Ramos (cell line): Measurements from ENCODE around the gene SCGB1A1.

Experiments used
- in situ Hi-C: fragments of 300-500 bp; cut with MboI; formaldehyde crosslinking; loops from one replicate; pipeline ENCODE4 v1.14.3; 2022; ENCODE audit warnings: low sequenced_read_pairs; ENCODE audit not compliant: unreplicated experiment

The SCGB1A1 gene

DNA sequence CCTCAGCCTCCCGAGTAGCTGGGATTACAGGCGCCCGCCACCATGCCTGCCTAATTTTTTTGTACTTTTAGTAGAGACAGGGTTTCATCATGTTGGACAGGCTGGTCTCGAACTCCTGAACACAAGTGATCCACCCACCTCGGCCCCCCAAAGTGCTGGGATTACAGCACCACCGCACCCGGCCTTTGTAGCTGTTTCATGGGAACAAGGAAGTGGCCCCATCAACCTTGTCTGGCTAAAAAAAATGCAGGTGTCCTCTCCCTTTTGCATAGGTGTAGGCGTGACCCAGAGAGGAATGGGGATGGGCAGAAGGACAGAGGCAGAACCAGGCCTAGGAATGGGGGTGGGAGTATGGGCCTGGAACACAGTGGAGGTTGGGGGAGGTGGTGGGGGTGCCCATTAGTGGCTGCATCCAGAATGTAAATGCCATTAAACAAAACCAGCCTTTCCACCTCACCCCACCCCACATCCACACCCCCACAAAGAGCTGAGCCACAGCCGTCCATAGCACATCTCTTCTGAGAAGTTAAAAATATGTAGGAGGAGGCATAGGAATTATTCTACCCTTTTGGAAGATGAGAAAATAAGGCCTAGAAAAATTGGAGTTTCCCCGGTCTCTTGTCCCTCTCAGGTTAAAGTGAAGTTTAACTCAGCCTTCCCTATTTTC, 22.8 kb upstream of the SCGB1A1 start:
- in situ Hi-C loops = loop anchor here (10.0 kb wide), 1 partner anchor 299 kb away; no protein-coding TSS in a partner anchor

DNA sequence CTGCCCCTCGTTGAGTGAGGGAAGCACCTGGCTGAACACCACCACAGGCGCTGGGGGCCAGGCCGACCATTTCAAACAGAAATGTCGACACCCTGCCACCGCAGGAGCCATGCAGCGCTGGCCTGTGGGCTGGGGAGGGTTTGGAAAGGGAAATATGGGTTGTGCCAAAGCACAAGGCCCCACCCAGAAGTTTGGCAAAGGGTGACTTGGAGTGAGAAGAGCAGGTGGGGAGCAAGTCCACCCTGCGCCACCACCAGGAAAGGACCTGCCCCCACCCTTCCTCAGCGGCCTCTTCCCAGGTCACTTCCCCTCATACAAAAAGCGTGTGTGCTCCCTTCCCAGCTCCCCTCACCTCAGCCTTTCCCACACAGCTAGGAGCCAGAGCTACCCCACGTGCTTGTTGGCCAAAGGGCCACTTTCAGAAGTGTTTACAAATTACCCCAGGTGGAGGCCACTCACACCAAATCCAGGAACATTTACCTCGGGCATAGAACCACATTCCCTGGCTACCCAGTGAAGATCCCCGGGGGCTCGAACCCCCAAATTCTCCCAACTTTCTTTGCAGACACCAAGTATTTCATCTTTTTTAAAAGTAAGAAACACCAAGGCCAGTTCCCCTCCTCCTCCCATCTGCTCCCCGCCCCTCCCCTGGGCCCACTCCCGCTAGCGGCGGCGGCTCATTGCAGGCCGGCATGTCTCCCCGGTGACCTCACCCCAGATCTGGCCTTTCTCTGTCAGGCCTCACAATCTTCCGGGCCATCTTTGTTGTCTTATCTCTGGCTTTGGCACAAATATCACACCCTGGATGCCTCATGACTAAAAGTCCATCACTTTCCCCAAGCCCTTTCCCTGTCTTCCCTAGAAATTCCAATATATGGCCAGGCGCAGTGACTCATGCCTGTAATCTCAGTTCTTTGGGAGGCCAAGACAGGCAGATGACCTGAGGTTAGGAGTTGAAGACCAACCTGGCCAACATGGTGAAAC, 20.5 kb upstream of the SCGB1A1 start:
- in situ Hi-C loops = loop anchor here (10.0 kb wide), 1 partner anchor 296 kb away; no protein-coding TSS in a partner anchor

DNA sequence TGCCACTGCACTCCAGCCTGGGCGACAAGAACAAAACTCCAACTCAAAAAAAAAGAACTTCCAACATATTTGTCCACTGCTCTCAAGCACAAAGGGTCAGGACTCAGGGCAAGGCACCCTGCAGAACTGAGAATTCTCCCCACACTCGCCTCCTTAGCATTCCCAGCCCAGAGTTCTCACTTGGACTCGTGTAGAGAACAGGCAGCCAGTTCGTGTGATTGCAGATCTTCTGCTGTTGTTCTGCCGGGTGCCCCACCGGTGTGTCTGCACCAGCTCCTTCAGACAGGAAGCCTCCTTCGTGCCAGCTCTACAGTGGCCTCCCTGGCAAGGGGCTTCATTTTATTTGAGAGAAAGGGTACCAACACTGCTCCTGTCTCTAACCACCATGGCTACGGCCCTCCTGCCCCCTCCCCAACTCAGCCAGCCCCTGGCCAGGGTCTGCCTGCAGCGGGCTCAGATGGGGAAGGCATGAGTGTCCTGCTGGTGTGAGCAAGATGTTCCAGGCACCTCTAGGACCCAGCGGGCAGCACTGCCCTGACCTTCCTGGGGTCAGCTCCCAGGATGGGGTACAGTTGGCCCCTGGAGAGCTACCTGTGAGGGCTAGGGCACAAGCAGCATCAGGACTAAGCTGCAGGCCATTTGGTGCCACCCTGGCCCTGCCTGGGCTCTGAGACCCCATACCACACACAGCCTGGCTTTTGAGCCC, 19.5 kb upstream of the SCGB1A1 start:
- in situ Hi-C loops = loop anchor here (10.0 kb wide), 1 partner anchor 295 kb away; no protein-coding TSS in a partner anchor

DNA sequence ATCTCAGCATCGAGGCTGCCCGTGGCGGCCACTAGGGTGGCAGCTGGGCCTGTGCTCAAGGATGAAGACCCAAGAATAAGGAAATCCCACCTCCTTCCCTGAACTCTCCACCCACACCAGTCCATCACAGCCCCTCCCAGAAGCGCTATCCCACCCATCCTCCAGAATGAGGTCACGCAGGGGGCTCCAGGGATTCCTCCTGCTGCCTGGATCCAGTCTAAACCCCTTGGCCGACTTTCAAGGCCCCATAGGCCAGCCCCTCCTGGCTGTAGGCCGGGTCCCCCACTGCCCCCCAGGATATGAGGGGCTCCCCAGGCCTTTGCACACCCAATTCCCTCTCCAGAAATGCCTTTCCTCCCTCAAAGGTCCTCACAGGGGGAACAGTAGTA, 19.0 kb upstream of the SCGB1A1 start:
- in situ Hi-C loops = loop anchor here (10.0 to 25.0 kb wide), 2 partner anchors 295 to 487 kb away; partner anchors contain the start of gene SLC3A2

DNA sequence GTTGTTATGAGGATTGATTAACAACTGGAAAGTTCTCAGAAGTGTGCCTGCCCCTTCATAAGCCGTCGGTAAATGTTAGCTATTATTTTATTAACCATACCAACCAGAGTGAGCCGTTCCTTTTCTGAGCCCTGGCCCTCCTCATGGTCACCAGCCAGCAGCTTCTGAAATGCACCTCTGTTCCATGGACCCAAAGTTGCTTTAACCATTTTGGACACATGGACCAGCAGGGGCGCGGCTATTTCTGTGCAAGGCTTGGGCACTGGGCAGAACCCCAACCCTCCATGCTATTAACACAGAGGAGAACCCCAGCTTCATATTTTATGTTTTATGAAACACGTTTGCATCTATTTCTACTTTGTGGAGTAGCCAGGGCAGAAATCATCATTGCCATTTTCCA, 18.6 kb upstream of the SCGB1A1 start:
- in situ Hi-C loops = loop anchor here (25.0 kb wide), 1 partner anchor 487 kb away; the partner anchor contains the start of gene SLC3A2

DNA sequence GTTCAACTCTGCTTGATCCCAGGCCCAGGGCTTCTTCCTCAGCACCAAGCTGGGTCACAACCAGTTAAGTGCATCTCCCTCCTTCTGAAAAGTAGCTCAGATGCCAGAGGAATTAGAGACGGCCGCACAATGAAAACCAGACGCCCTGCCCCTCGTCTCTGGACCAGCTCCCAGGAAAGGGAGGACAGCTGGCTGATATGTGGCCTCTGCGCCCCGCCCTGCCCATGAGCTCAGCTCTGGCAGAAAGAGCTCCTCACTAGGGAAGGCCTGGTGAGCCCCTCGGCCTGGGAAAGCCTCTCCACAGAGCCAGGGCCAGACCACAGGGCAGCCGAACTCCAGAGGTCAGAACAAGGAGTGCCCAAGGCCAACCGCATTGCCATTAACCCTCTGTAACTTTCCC, 18.1 kb upstream of the SCGB1A1 start:
- in situ Hi-C loops = loop anchor here (25.0 kb wide), 1 partner anchor 487 kb away; the partner anchor contains the start of gene SLC3A2

DNA sequence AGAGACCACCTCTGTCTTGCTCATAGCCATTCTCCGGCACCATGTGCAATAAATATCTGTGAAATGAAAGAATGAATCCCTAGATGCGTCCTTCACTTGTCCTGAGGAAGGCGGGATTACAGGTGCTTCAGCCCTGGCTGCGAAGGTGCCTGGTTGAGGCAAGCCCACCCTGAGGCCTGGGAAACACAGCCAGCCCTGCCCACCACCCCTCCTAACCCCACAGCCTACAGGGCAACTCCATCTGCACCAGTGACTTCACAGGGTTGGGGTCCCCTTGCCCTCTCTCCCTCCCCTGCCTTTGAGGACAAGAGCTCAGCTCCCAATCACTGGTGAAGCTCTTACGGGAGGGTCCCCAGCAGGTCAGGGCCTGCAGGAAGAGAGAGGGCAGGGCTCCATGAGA, 17.5 kb upstream of the SCGB1A1 start:
- in situ Hi-C loops = loop anchor here (25.0 kb wide), 1 partner anchor 486 kb away; the partner anchor contains the start of gene SLC3A2

DNA sequence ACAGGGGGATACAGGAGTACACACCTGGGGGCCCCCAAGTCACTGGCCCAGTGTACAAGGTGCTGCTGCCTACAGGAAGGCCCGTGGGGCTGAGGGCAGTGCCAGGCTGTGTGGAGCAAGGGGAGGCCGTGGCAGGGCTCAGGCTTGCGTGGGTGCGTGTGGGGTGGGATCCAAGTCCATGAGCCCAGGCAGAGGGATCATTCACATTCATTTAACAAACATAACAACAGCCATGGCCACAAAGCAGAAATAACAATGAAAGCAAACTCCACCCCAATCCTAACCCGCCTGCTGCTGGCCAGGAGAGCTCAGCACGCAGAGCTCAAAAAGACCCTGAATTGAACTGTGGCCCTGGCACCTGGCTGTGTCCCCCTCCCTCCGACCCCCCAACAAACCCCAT, 17.0 kb upstream of the SCGB1A1 start:
- in situ Hi-C loops = loop anchor here (25.0 kb wide), 1 partner anchor 485 kb away; the partner anchor contains the start of gene SLC3A2

DNA sequence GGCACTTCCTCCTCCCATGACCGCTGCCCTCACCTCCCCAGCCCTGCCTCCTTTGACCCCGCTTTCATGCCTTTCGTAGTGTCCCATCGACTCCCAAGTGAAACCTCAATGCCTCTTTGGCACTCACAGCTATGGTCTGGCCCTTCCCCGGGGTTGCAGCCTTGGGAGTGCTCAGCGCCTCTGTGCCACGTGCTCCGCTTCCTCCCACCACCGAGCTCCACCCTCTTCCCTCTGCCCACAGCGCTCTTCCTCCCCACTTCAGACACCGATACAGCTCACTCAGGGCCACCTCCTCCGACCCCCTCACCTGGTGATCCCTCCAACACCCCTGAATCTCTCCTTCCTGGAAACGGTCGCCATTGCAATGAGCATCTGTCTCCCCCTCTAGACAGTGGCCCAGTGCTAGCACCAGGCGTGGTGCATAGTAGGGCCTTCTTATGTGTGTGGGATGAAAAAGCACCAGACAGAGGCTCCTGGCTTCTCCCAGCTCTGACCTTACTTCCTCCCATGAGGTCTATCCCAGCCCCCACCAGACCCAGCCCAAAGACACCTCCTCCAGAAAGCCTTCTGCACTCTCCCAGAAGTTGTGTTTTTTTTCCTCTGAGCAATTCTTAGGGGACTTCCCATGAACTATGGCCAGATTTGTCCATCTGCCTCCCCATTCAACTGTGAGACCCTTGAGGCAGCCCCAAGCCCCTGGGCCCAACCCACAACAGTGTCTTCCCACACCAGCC, 16.4 kb upstream of the SCGB1A1 start:
- in situ Hi-C loops = loop anchor here (25.0 kb wide), 1 partner anchor 485 kb away; the partner anchor contains the start of gene SLC3A2

DNA sequence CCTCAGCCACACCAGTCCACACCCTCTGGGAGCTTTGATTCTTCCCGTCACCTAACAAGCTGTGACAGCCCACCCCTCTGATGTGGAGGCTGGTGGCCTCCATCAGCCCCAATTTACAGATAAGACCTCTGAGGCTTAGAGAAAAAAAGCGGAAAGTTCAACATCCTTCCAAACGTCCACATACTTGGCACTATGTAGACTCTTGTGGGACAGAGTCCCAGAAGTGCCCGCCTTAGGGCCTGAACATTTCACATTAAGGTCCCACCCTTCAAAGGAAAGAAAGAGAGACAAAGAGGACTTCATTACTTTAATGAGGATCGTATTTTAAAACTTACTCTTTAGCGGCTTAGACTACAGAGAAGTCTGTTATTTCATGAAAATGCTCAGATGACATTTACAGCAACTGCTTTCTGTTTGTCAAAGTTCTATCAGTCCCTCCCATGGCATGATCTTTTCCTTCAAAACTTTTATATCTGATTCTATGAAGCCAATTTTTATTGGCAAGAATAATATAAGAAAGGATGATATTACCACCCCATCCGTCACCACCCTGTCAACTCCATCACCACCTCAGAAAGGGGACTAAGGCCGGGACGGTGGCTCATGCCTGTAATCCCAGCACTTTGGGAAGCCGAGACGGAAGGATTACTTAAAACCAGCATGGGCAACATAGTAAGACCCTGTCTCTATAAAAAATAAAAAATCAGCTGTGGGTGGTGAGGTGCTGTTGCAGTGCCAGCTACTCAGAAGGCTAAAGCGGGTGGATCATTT, 15.7 kb upstream of the SCGB1A1 start:
- in situ Hi-C loops = loop anchor here (25.0 kb wide), 1 partner anchor 484 kb away; the partner anchor contains the start of gene SLC3A2

DNA sequence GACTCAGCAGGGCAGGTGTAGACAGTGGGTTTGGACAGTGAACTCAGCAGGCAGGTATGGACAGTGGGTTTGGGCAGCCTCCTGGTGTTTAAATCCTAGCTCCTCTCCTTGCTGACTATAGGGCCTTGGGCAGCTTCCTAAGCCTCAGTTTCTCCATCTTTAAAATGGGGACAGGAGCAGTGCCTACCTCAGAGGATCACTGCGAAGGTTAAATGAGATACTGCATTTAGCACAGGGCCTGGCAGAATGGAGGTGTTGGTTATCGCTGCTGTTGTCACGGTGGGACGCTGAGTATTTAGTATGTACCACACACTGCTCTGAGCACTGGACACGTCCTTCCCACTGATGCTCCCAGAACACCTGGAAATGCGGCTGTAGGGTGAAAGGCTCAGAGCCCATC, 14.4 kb upstream of the SCGB1A1 start:
- in situ Hi-C loops = loop anchor here (25.0 kb wide), 1 partner anchor 483 kb away; the partner anchor contains the start of gene SLC3A2

DNA sequence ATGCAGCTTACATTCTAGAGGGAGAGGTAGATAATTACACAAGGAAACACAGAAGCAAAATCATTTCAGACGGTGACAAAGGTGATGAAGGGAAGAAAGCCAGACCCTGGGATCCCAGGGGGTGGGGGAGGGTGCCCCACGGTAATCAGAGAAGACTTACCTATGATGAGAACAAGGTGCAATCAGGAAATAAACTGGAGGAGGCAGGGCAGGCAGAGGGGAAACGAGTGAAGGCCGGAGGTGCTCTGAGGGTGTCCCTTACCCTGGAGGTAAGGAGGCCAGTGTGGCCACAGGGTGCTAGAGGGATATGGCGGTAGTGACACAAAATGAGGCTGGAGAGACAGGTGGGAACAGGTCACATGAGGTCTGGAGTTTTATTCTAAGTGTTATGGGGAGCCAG, 13.9 kb upstream of the SCGB1A1 start:
- in situ Hi-C loops = loop anchor here (25.0 kb wide), 1 partner anchor 482 kb away; the partner anchor contains the start of gene SLC3A2

DNA sequence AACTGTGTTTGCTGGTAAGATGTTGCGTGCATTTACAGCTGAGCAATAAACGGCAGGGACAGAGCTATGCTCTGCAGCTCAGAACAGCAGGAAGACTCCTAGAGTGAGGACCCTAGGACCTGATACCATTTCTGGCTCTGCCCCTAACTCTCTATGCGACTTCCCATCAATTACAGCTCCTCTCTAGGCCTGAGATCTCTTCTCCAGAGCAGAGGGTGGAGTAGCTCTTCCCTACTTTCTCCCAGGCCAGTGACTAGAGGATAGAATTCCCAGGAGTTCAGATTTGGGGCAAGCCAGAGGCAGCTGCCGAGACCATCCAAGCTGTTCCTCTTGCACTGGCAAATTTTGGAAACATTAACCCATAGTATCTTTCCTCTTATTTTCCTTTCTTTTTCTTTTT, 12.8 kb upstream of the SCGB1A1 start:
- in situ Hi-C loops = loop anchor here (25.0 kb wide), 1 partner anchor 481 kb away; the partner anchor contains the start of gene SLC3A2

DNA sequence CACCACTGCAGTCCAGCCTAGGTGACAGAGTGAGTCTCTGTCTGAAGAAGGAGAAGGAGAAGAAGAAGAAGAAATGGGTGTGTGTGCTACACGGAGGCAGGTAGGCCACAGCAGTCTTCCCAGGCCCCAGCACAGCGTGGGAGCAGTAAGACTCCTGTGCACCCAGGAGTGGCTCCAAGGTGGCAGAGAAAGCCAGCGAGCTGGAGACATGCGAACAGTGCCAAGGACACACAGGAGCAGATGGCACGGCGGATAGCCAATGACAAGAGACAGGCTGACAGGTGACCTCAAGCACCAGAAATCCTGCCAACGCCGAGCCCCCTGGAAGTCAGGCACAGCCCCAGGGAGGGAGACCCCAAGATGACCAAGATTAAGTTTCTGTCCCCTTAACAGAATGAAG, 9.0 kb upstream of the SCGB1A1 start:
- in situ Hi-C loops = loop anchor here (25.0 kb wide), 1 partner anchor 477 kb away; the partner anchor contains the start of gene SLC3A2

DNA sequence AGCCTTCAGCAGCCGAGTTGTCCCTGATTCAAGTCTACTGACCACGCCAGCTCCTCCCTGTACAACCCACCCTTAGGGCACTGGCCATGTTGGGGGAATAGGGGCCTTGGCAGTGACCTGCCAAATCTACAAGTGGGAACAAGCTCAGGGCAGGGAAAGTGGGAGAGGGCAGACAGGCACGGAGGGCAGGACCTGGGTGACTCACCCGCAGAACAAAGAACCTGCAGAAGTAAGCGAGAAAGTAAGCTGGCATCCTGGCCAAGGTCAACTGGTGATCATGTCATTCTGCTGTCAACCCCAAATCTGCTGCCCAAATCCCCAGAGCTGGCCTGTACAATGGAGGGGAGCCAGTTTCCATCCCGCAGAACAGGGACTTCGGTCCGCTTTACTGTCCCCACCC, 7.9 kb upstream of the SCGB1A1 start:
- in situ Hi-C loops = loop anchor here (25.0 kb wide), 1 partner anchor 476 kb away; the partner anchor contains the start of gene SLC3A2

DNA sequence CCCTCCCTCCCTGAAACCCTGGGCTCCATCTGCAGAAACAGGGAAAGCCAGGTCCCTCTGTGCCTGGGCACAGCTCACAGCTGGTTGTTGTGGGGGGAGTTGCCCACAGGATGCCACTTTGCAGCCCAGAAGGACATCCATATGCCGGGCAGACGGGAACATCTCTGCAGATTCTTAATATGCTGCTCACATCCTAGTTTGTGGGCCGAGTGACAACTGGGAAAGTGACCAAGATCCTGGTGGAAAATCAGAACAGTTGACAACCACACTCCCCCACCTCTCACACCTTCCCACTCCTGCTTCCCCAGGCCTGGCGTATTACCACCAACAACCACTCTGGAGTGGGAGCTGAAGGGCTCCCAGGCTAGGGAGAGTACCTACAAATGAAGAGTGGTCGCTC, 7.3 kb upstream of the SCGB1A1 start:
- in situ Hi-C loops = loop anchor here (25.0 kb wide), 1 partner anchor 476 kb away; the partner anchor contains the start of gene SLC3A2

DNA sequence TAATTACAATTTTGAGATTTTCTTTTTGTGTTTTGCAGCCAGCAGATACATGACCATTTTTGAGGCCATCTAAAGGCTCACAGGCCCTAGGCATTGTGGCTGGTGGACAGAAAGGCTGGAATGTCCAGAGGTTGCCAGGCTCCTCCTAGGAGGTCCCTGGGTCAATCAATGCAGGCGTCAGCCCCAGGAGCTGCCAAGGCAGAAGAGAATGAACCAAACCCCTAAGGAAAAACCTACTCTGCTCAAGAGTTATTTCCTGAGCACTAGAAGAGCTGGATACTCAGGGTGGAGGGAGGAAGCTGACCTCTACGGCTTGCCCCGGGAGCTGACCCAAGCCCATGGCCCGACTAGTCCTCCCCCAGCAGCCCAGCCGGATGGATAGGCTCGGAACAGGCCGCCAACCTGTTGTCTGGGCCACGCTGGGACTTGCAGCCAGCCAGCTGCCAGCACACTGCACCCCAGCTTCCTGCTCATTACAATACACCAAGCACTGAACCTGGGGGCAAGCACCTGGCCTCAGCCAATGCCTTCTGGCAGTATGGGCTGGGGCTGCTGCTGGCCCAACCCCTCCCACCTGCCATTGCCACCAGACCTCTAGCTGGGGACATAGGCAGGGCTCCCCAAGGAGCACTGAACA, 5.7 kb upstream of the SCGB1A1 start:
- in situ Hi-C loops = loop anchor here (25.0 kb wide), 1 partner anchor 474 kb away; the partner anchor contains the start of gene SLC3A2
